ENCODE measurements around the gene LMAN2L. TPM values are rescaled to one million over a fixed set of nuclear protein-coding genes. Genes with fewer than 3 reads are reported as not detected.

Gene LMAN2L
- polyA plus RNA-seq, 1 of the 3 experiments (the other 2 are of a cell fraction), result 17.7 TPM

- H3F3A ChIP-seq (replicated peaks; ENCODE audit: insufficient read depth), result no peaks in the 10 kb centered on the region
- no peaks in the 10 kb centered on the region for H4K20me1 ChIP-seq (ENCODE audit: insufficient read depth)
- CTCF ChIA-PET, result interaction anchor here (2.5 kb wide), 1 partner anchor 10 kb away, joined by 8 read pairs; no protein-coding TSS in a partner anchor
- no peak overlapping the region for H3K4me2 ChIP-seq
- TF ChIP-seq SIN3A (IDR thresholded peaks at IDR 0.05; ENCODE audit: borderline replicate concordance, low read depth, low read length), result no peak
- TF ChIP-seq FOSL2 (IDR thresholded peaks at IDR 0.05; ENCODE audit: borderline replicate concordance, low read depth), result no peak
- TF ChIP-seq USF2 (IDR thresholded peaks at IDR 0.05; ENCODE audit: borderline replicate concordance, low read depth, low read length), result no peak
- no peak for TF ChIP-seq NFIC (IDR thresholded peaks at IDR 0.05; ENCODE audit: borderline replicate concordance)
- no peak for TF ChIP-seq TEAD4 (IDR thresholded peaks at IDR 0.05; ENCODE audit: borderline replicate concordance, insufficient read depth)
- TF ChIP-seq TAF1 (IDR thresholded peaks at IDR 0.05; ENCODE audit: borderline replicate concordance, low read depth, low read length), result no peak
- no peak for TF ChIP-seq MEF2A (IDR thresholded peaks at IDR 0.05; ENCODE audit: borderline replicate concordance, low read depth)
- TF ChIP-seq TCF12 (IDR thresholded peaks at IDR 0.05), result no peak
- TF ChIP-seq RAD21 (IDR thresholded peaks at IDR 0.05; ENCODE audit: low read length), result no peak
- no peak for TF ChIP-seq GABPA (IDR thresholded peaks at IDR 0.05; ENCODE audit: low read depth)
- no peak for TF ChIP-seq ELF1 (IDR thresholded peaks at IDR 0.05)
- no peak for TF ChIP-seq MXI1 (IDR thresholded peaks at IDR 0.05; ENCODE audit: low read depth, low read length)
- H3K27me3 ChIP-seq (ENCODE audit: insufficient read depth), result no peaks in the 10 kb centered on the region
- H3K4me1 ChIP-seq (ENCODE audit: control insufficient read depth in 1 of 2, insufficient read depth in 2 of 2, low read depth in 1 of 2, low read length in 1 of 2), result peaks cover 0 to 9% of the 10 kb centered on the region in 2 experiments; a peak in 1 of 4 replicates
- POLR2A ChIA-PET, result interaction anchor here (1.5 kb wide), 1 partner anchor 10 kb away, joined by 3 read pairs; no protein-coding TSS in a partner anchor
- H3K27ac ChIP-seq (ENCODE audit: low read depth in 2 of 2, low read length in 1 of 2), result no peak overlapping the region; a peak in 1 of 4 replicates
- 91% methylated on average over 8 of the region's 14 CpGs for WGBS (ENCODE audit: low lambda C conversion rate)
- no peaks in the 10 kb centered on the region for H3K9me3 ChIP-seq
- H3K9me2 ChIP-seq, result no peaks in the 10 kb centered on the region
- no peaks in the 10 kb centered on the region for H3K36me3 ChIP-seq (replicated peaks in 1 of 2; ENCODE audit: control insufficient read depth in 1 of 2, insufficient read depth in 2 of 2, low read length in 1 of 2)
- H3K79me2 ChIP-seq (ENCODE audit: insufficient read depth), result no peaks in the 10 kb centered on the region
- H3K9ac ChIP-seq, result no peak overlapping the region
- no peak overlapping the region for H2AFZ ChIP-seq (ENCODE audit: low read depth)
- H3K4me3 ChIP-seq (ENCODE audit: low read depth in 2 of 2, low read length in 1 of 2), result no peak overlapping the region
- no peak for DNase-seq
Observed at GRCh38 chr2:96692094-96692971, 47.5 kb downstream of the LMAN2L start.

GRCh38 chr2:96691022-96691612 is 48.7 kb downstream of the LMAN2L start:
- no peaks in the 10 kb centered on the region for H3K9me3 ChIP-seq
- no peak overlapping the region for H3K4me3 ChIP-seq (ENCODE audit: low read depth in 2 of 2, low read length in 1 of 2)
- WGBS (ENCODE audit: low lambda C conversion rate), result 67% methylated on average over 2 of the region's 30 CpGs
- TF ChIP-seq TCF12 (IDR thresholded peaks at IDR 0.05), result no peak
- TF ChIP-seq CTCF (IDR thresholded peaks at IDR 0.05), result no peak
- no peak for TF ChIP-seq JUND (IDR thresholded peaks at IDR 0.05)
- TF ChIP-seq TAF1 (IDR thresholded peaks at IDR 0.05; ENCODE audit: borderline replicate concordance, low read depth, low read length), result no peak
- TF ChIP-seq ELF1 (IDR thresholded peaks at IDR 0.05), result no peak
- TF ChIP-seq GATA2 (CRISPR knock-in tag; IDR thresholded peaks at IDR 0.05), result no peak
- no peak for TF ChIP-seq REST (IDR thresholded peaks at IDR 0.05; ENCODE audit: low read depth, low read length)
- no peak for TF ChIP-seq RCOR1 (IDR thresholded peaks at IDR 0.05; ENCODE audit: low read length)
- no peak for TF ChIP-seq GABPA (IDR thresholded peaks at IDR 0.05; ENCODE audit: low read depth)
- no peak for TF ChIP-seq EP300 (IDR thresholded peaks at IDR 0.05; ENCODE audit: borderline replicate concordance in 1 of 2, low read depth in 1 of 2, low read length in 1 of 2)
- TF ChIP-seq SMC3 (IDR thresholded peaks at IDR 0.05; ENCODE audit: low read depth, low read length), result no peak
- no peak for TF ChIP-seq RXRA (IDR thresholded peaks at IDR 0.05; ENCODE audit: borderline replicate concordance, low read depth)
- TF ChIP-seq YY1 (IDR thresholded peaks at IDR 0.05; ENCODE audit: low read depth), result no peak
- TF ChIP-seq SIN3A (IDR thresholded peaks at IDR 0.05; ENCODE audit: borderline replicate concordance, low read depth, low read length), result no peak

More at GRCh38 chr2:96691022-96691612, 48.7 kb downstream of the LMAN2L start:
- no peaks in the 10 kb centered on the region for H3K36me3 ChIP-seq (replicated peaks in 1 of 2; ENCODE audit: control insufficient read depth in 1 of 2, insufficient read depth in 2 of 2, low read length in 1 of 2)
- no peak overlapping the region for H3K9ac ChIP-seq
- H3F3A ChIP-seq (replicated peaks; ENCODE audit: insufficient read depth), result no peaks in the 10 kb centered on the region
- CTCF ChIA-PET, result no interaction called here
- H2AFZ ChIP-seq (ENCODE audit: low read depth), result no peak overlapping the region
- no peaks in the 10 kb centered on the region for H3K9me2 ChIP-seq
- H4K20me1 ChIP-seq (ENCODE audit: insufficient read depth), result no peaks in the 10 kb centered on the region
- H3K27me3 ChIP-seq (ENCODE audit: insufficient read depth), result no peaks in the 10 kb centered on the region
- H3K79me2 ChIP-seq (ENCODE audit: insufficient read depth), result no peaks in the 10 kb centered on the region
- no peak for DNase-seq
- no peak overlapping the region for H3K27ac ChIP-seq (ENCODE audit: low read depth in 2 of 2, low read length in 1 of 2)
- peaks cover 0 to 12% of the 10 kb centered on the region in 2 experiments; a peak in 1 of 4 replicates for H3K4me1 ChIP-seq (ENCODE audit: control insufficient read depth in 1 of 2, insufficient read depth in 2 of 2, low read depth in 1 of 2, low read length in 1 of 2)
- POLR2A ChIA-PET, result no interaction called here
- no peak overlapping the region for H3K4me2 ChIP-seq
